Stimulated activated CD4-positive, alpha-beta T cell treated with anti-CD3 and anti-CD28 coated beads, Interleukin-4, amount 100 ng/mL, for 4 hours (primary cell): ENCODE measurements around the gene USP3.

Source experiments
- DNase-seq, 2 experiments: peaks; one replicate each; pipeline ENCODE4 v3.0.0-alpha.2; 2020

USP3 gene, protein sequence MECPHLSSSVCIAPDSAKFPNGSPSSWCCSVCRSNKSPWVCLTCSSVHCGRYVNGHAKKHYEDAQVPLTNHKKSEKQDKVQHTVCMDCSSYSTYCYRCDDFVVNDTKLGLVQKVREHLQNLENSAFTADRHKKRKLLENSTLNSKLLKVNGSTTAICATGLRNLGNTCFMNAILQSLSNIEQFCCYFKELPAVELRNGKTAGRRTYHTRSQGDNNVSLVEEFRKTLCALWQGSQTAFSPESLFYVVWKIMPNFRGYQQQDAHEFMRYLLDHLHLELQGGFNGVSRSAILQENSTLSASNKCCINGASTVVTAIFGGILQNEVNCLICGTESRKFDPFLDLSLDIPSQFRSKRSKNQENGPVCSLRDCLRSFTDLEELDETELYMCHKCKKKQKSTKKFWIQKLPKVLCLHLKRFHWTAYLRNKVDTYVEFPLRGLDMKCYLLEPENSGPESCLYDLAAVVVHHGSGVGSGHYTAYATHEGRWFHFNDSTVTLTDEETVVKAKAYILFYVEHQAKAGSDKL

DNA sequence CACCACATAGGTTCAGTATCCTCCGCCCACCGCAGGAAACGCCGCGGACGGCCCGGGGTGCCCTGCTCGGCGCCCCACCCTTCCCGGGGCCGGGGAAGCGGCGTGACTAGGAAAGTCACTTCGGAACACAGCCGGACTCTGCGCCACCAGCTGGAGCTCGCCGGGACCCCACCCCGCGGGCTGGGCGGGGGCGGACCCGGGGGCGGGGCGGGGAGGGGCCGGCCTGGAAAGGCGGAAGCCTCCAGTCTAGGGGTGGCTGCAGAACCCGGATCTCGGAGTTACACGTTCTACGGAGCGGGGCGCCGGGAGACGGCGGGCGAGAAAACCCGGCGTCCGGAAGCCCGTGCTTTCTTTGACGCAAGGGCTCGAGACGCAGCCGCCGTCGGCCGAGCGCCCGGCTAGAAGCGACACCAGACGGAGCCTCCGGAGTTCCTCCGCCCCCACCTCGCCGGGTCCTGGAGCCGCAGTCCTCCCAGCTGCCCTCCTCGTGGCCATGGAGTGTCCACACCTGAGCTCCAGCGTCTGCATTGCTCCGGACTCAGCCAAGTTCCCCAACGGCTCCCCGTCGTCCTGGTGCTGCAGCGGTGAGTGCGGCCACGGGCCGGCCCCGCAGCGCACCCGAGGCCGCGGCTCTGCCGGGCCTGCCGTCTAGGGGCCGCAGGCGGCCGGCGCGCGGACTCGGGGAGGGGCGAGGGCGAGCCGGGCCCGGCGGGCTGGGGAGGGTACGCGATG is at the start of gene USP3:
Gene USP3, plus strand, starts transcription at position 347 of the 732 bp plus-strand sequence. Its CDS starts 147 bp downstream, at position 494.
- DNase-seq, result peak; percentile 90 to 93

DNA sequence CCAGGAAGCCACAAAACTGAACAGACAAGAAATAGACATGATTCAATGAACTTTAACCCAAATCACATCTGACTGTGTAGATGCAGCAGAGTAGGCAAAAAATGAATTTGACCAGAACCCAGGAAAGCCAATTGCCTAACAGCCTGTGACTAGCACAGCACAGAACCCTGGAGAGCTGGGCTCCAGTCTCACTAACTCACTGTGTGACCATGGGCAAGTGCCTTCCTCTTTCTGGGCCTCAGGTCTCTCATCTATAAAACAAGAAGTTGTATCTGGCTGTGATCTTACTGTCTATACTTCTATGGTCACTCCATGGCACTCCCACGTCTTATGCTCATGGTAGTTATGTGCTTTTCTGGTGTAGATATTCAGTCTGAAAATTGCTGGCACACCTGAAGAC is 48.1 kb upstream of the USP3 start:
- DNase-seq, result no peak

DNA sequence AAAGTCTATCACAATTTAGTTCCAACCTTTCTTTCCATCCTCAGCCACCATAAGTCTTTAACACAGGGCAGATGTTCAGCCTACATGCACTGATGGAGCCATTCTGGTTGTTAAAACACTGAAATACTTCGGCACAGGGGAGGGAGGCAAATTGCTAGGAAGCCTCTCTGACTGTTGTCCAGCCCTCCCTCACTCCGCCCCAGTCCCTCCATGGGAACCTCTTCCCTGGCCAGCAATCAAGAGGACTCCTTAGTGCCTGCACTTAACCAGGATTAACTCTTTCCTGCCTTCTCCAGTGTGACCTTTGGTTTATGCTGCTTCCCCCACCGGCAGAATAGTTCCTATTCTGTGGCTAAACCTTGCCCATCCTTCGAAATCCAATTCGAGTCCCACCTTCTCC is 47.0 kb upstream of the USP3 start:
- DNase-seq, result no peak

DNA sequence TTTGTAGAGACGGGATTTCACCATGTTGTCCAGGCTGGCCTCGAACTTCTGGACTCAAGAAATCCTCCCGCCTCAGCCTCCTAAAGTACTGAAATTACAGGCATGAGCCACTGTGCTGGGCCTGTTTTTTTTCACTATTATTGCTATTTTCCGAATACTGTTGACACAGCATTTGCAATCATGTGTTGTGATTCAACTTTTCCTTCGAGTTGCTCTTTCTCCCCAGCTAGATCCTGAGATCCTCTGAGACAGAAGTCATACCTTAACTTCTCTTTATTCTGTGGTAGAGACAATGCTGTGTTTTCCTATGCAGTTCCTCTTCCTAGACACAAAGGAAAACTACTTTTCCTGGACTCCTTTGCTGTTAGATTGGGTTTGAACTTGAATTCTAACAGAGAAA is 46.4 kb upstream of the USP3 start:
- no peak for DNase-seq

DNA sequence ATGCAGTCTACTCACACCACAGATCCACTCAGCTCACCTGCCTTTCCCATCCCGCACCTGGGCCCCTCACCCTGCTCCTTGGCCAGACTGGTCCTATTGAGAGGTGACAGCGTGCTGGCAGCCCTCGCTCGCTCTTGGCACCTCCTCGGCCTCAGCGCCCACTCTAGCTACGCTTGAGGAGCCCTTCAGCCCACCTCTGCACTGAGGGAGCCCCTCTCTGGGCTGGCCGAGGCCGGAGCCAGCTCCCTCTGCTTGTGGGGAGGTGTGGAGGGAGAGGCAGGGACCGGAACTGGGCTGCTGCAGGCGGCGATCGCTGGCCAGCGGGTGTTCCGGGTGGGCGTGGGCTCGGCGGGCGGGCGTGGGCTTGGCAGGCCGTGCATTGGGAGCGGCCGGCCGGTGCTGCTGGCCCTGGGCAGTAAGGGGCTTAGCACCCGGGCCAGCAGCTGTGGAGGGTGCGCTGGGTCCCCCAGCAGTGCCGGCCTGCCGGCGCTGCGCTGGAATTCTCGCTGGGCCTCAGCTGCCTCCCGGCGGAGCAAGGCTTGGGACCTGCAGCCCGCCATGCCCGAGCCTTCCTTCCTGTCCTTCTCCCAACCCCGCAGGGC is 45.5 kb upstream of the USP3 start:
- DNase-seq, result no peak

DNA sequence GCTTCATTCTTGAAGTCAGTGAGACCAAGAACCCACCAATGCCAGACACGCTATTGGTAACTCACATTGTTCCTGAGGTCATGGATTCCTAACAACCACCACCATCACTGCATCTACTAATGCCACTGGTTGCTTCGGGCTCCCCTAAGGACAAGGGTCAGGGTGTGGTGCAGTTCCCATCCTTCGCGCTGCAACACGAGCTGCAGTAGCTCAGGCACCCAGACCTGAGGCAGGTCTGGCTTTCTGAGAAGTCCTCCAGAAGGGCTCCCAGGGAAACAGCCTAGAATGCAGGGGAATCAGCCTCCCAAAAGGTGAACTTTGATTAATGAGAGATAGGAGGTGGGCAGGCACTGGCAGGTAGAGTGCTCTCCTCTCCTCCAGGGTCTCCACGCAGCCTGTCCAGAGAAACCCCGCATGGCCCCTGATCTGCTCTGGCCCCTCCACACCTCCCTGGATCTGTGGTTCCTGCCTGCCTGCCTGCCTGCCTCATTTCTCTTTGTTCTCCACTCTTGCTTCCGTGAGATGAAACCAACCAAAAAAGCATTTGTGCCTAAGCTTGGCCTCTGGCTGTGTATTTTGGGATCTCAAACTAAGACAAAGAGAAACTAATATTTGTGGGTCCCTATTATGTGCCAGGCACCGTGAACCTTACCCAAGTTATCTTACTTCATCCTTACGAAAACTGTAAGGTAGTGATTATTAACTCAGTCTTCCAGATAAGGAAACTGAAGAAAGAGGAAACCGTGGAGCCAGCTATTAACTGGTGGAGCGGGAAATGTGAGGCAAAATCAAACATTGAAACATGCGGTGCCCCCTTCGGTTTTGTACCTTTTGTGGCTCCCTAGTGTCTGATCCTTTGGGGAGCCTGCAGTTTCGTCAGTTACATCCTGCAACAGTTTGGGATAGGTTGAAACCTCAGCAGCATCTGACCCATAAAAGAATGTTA is 43.9 kb upstream of the USP3 start:
- no peak for DNase-seq

DNA sequence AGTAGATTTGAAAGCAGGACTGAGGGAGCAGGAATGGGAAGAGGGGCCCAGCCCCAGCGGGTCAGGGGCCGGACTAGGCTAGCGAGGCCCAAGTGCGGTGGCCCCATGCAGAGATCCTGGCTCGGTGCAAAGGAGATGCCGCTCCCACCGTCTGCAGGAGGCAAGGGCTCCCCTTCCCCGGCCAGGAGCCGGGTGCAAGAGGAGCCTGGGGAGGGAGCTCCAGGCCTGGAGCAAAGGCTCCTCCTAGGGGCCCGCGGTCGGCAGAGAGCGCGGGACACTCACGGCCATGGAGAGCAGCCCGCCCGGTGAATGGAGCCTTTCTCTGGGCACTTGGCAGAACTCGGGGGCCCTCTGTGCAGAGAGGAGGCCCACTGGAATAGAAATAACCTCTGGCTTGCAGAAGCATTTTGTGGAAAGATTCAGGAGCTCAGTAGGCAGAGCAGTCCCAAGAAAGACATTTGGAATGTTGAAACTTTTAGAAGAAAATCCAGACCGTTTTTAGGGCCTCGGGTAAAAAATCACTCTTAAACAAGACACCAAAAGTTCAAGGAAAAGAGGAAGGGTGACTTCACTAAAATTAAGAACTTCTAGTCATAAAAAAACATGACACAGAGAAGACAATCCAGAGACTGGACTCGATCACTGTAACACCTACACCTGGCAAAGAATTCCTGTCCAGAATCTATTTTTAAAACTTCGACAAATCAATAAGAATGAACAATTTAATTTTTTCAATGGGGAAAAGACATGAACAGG is 43.0 kb upstream of the USP3 start:
- no peak for DNase-seq

DNA sequence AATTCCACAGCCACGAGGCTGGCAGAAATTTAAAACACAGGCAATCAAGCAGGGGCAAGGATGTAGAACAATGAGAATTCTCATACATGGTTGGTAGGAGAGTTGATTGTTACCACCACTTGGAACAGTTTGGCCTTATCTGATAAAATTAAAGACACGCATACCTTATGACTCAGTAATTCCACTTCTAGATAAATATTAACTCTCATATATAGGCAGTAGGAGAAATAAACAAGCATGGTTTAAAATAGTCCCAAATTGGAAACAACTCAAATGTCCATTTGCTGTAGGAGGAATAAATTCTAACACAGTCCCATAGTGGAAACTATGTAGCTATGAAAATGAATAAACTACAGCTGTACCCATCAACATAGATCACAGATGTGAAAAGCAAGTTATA is 42.3 kb upstream of the USP3 start:
- no peak for DNase-seq

DNA sequence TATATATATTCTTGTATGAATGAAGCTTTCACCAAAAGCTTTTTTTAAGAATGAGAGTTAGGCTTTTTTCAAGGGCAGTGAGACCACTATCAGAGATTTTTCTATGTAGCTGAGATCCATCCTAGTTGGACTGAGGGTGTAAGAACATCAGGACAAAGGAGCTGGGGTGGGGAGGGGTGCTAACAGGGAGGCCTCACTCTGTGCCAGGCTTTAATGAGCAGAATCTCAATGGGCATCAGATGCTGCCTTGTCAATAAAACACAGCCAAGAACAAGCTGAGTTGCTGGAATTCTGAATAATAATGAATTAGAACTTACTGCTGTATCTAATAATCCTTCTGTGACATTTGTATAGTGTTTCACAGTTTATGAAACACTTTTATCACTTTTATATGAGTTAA is 41.4 kb upstream of the USP3 start:
- no peak for DNase-seq

DNA sequence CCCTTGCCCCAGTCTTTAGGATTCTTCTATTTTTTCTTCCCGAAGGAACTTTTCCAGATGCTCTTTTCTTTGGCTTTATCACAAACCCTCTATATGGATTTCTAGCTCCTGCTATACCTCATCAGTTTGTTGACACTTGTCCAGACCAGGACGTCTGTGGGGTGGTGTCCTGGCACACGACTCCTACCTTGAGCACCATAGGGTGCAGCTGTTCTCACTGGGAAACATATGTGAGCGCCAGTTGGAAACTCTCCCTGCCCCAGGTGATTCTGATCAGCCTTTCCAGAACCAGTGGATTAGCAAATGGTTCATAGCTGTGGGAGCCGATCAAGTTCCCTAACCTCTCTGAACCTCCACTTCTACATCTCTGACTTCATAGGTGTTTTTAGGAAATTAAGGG is 40.6 kb upstream of the USP3 start:
- DNase-seq, result no peak

DNA sequence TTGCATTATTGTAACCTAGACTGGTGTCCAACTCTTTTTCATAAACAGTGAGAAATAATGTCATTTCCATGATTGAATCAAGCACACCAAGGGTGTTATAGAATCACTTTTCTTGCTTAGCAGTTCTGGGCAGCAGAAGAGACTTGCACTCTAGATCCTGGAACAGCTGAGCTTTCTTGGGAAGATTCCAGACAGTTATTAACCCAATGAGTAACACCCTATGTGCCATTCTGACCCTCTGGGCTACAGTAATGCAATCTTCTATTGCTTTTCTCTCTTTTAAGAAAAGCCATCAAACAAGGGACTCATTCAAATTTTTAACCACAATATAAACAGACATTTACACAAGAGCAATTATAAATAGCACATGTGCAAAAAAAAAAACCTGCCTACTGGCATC is 39.3 kb upstream of the USP3 start:
- no peak for DNase-seq

DNA sequence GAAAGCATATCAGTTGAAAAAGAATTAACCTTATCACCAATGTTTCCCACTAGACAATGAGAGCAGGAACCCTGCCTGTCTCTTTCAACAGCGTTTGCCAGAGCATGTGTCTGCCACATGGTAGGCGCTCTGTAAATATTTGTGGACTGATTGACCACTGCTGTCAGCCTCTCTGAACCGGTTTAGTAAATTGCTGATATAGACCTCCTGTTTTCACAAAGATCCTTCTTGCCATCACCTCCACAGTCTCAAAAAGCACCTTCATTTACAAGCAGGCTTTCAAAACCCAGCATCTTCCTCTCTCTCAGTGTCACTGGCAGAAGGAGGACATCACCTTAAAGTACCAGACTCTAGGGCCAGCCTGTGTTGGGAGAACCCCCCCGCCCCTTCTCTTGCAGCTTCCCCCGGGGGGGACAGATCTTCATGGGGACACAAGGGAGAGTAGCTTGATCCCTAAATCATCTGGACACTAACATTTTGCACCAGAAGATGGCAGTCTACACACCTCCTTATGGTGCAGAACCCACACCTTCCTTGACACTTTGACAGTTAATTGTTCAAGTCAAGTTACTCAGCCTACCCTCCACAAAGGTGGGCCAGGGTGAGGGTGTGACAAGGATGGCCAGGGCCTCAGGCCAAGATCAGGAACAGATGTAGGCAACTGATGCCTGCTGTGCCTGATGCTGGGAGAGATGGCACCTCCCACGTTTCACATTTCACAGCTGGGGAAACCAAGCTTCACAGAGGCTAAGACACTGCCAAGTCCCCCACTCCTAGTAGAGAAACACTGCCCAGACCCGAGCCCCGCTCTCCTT is 37.8 kb upstream of the USP3 start:
- peak in 1 of 2 experiments; percentile 45 for DNase-seq

DNA sequence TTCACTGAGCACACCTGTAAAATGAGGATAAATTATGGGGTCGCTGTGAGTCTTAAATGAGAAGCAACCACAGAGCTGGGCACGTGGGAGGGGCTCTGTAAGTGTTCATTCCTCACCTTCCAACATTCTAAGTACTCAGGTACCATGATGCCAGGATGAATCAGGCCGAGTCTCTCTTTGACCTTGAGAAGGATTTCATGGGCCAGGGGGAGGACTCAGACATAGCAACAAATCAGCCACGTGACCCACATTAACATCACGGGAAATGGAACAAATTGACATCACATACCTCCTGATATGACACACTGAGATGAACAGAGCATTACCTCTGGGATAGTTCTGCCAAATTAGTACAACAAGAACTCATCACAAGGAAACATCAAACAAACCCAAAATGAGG is 35.2 kb upstream of the USP3 start:
- peak in 1 of 2 experiments; percentile 50 for DNase-seq

DNA sequence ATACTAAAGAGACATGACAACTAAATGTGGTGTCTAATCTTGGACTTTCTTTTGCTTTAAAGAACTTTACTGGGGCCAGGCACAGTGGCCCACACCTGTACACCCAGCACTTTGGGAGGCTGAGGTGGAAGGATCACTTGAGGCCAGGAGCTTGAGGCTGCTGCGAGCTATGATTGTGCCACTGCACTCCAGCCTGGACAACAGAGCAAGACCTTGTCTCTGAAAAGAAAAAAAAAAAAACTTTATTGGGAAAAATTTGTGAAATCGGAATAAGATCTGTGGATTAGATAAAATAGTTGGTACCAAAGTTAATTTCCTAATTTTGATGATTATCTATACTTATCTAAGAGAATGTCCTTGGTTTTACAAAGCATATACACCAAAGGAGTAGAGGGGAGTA is 34.4 kb upstream of the USP3 start:
- no peak for DNase-seq

DNA sequence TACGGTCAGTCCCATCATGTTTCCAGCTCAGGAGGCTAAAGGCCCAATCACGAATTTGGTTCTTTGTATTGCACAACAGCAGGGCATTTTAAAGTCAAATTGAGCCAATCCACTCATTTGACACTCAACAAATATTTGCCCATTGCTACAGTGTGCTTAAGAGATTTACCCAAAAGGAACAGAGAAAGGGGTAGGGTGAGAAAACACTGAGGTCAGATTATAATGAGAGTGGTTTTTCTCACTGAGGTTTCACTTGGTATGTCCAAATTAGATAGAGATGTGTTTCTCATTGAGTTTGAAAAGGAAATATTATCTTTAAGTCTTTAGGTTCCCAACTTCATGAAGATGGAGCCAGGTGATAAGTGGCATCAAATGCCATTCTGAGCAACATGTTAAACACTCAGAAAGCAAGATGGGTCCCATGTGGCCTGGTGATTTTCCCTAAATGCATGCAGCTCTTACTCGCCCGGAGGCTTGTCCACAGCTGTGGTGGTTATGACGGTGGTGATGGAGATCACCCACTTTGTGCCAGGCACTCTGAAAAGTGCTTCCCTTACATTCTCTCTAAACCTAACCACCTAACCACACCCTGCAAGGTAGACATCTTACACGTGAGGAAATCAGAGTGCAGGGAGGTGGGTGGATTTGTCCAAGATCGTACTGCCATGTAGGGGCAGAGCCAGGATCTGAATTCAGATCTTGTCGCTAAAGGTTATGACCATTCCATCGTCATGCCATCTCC is 31.2 kb upstream of the USP3 start:
- DNase-seq, result no peak

DNA sequence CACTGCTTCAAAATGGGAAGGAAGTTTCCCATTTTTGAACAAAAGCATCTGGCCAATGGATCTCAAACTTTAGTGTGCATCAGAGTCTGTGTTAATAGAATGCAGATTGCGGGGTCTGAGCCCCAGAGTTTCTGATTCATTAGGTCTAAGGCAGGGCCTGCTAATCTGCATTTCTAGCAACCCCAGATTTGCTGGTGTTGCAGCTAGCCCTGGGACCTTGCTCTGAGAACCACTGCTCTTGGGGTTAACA is 30.7 kb upstream of the USP3 start:
- no peak for DNase-seq

DNA sequence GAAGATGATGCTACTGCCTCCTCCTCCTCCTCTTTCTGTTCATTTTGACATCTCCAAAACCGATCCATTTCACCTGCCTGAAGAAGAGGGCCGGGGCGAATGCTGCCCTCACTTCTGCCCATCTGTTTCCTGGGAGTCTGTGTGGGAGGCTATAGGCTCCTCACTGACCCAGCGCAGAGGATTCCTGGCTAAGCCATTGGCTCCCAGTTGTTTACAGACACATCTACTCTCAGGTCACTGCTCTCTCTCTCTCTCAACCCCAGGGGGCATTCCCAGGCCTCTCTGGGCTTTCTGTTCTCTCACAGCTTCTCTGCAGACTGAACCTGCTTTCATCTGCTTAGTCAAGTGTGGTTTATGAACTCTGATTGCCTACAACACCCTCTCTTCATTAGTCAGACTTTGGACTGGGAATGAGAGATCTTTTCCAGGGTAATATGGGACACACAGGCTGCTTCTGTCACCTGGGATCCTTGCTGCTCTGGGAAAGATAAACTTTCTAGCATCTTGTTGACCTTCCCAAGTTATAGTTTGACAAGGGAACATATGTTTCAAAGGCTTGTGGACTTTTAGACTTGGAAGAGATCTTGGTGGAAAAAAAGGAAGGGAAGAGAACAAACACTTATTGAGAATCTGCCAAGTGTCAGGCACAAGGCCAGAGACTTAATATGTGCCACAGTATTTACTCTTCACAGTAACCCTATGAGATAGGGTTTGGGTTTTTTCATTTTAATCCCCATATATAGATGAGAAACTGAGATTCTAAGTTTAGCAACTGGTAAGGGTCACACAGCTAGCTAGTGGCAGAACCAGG is 30.2 kb upstream of the USP3 start:
- DNase-seq, result peak; percentile 33 to 60

DNA sequence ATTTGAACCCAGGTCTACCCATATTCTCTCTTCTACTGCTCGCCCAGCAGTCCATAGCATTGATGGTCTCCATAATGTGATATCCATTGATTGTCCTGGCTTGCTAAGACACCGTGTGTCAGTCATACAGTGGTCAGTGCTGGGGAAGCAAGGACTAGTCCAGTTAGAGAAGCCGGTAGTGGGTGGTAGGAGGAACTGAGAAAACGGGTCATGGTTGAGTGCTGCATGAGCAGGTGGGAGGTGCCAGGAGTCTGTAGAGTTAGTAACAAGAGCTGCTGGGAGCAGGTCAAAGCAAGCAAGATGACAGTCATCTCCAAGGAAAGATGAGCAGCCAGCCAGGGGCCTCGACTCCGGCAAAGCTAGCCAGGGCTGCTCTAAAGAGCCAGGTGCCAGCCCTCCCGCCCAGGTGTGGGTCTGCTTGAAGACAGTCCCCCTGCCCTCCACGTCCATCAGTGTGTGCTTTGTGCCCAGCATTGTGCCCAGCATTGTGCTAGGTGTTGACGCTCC is 29.5 kb upstream of the USP3 start:
- no peak for DNase-seq

DNA sequence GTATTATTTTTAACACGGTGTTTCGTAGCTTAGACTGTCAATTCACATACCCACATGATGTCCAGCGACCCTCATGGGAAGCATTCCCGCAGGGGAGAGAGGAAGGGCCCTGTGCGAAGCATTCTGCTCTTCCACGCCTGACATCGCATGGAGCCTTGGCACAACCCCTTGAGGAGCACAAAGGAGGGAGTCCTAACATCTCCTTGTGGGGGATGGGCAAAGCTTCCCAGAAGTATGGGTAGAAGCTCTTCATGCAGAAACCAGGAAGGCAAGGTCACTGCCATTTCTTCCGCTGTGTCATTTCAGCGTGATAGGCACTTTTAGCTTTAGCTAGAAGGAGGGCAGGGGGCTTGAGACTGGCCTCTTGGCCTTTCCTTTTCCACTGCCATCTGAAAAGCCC is 28.7 kb upstream of the USP3 start:
- DNase-seq, result no peak
